Astrocyte of the cerebellum (primary cell): ENCODE measurements around the gene BTC.
"Not testable (repeated sequence)": the region's sequence is repeated elsewhere in the genome, so short reads cannot be mapped to it uniquely, and the experiment has no call there.

Experiments
- DNase-seq: peaks from one replicate; pipeline ENCODE4 v3.0.0-alpha.2; 2011; ENCODE audit warnings: low read depth
- H3K4me3 ChIP-seq: 2 replicates; pipeline ENCODE4 v1.5.1; 2011; ENCODE audit warnings: mild to moderate bottlenecking, low read depth, low read length, moderate library complexity
- in situ Hi-C: cut with HindIII; loops from 2 replicates; pipeline ENCODE4 v1.10.0; 2017; ENCODE audit warnings: low sequenced_read_pairs
- TF ChIP-seq, protein P1 (sequence below): IDR thresholded peaks from 2 replicates; pipeline ENCODE4 v1.5.1; 2012; ENCODE audit warnings: low read length, low read depth, moderate library complexity, mild to moderate bottlenecking; ENCODE audit errors: missing control alignments

The BTC gene

DNA sequence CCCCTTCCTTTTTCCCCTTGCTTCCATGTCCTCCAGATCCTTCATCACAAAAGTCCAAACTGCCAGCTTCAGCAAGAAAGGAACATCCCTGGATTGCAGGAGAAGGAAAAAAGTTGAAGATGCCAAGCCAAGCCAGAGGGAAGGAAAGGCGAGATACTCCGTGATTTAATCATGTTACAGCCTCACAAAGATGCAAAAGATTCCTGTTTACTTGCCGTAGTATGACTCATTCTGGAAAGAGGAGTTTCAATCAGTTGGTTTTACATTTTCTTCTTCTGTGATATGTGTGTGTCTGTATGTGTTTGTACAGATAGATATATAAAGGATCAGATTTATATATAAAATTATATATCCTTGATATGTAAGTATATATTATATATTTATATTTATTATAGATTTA, 69.3 kb downstream of the BTC start:
- TF ChIP-seq, protein P1, sequence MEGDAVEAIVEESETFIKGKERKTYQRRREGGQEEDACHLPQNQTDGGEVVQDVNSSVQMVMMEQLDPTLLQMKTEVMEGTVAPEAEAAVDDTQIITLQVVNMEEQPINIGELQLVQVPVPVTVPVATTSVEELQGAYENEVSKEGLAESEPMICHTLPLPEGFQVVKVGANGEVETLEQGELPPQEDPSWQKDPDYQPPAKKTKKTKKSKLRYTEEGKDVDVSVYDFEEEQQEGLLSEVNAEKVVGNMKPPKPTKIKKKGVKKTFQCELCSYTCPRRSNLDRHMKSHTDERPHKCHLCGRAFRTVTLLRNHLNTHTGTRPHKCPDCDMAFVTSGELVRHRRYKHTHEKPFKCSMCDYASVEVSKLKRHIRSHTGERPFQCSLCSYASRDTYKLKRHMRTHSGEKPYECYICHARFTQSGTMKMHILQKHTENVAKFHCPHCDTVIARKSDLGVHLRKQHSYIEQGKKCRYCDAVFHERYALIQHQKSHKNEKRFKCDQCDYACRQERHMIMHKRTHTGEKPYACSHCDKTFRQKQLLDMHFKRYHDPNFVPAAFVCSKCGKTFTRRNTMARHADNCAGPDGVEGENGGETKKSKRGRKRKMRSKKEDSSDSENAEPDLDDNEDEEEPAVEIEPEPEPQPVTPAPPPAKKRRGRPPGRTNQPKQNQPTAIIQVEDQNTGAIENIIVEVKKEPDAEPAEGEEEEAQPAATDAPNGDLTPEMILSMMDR: no peak
- no peak for DNase-seq
- H3K4me3 ChIP-seq: no peak overlapping the region
- in situ Hi-C loops: no loop called here

DNA sequence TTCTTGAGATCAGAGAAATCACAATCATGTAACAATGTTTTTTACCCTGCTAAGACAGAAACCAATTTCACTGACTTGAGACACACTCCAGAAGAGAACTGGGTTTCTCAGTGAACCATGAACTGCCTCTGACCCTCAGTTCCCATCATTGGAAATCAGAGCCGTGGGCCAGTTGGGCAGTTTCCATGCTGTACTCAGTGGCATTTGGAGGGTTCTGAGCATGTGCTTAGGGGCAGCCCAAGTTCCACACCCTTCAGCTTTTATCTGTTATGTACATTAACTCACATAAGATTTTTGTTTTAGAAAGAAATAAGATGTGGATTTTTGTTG, 77.9 kb downstream of the BTC start:
- TF ChIP-seq, protein P1: no peak
- in situ Hi-C loops: no loop called here
- DNase-seq: no peak
- no peak overlapping the region for H3K4me3 ChIP-seq

DNA sequence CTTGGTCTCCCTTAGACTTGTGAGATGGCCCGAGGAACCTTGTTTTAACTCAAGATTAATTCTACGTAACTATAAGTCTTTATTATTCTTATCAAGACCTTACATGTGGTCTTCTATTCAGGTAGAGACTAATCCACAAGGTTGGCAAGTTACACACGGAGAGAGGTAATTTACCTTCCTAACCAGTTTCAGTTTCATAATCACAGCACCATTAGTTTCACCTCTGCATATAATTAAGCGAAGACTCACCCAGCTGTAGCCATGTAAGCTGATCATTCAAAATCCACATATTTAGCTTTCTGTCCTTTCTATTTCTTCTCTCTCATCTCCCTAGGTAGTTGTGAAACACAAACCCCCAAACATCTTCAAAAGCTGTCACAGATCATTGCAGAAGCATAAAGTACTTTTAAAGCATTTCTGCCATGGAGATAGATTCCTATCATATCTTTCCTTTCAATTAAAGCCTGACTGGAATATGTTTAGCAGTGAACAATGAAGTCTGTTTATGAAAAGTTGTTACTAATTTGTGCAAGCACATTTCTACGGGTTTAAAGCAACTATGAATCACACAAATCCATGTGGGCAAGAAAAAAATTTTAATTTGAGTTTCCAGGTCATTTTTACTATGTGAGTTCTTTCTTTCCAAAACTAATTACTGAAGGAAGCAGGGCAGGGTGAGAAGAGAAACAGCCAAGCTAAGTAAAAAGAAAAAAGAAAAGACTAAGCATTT, 78.5 kb downstream of the BTC start:
- no peak overlapping the region for H3K4me3 ChIP-seq
- TF ChIP-seq, protein P1: no peak
- in situ Hi-C loops: no loop called here
- no peak for DNase-seq

DNA sequence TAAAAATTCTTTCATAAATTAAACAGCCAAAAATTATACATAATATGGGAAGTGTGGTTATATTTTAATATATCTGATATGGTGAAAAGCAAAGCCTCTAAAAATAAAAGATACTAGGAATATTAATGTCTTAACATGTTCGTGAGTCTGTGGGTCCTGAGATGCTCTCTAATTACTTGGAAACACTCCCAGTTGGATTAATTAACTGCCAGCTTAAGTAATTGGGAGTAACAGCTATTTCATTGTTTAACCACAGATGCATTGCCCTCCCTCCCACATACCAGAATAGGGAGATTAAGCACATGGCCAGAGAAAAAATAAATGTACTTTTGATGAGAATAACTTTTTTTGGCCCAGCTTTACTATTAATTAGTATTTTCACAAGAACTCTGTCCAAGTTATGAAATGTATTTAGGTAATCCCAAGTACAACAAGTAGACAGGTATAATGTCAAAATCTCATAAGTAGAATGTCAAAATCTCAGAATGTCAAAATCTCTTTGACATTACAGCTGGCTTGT, 79.7 kb downstream of the BTC start:
- in situ Hi-C loops: no loop called here
- H3K4me3 ChIP-seq: no peak overlapping the region
- no peak for DNase-seq
- TF ChIP-seq, protein P1: no peak

DNA sequence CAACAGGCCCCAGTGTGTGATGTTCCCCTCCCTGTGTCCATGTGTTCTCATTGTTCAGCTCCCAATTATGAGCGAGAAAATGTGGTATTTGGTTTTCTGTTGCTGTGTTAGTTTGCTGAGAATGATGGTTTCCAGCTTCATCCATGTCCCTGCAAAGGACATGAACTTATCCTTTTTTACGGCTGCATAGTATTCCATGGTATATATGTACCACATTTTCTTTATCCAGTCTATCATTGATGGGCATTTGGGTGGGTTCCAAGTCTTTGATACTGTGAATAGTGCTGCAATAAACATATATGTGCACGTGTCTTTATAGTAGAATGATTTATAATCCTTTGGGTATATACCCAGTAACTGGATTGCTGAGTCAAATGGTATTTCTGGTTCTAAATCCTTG, 86.2 kb downstream of the BTC start:
- H3K4me3 ChIP-seq, in situ Hi-C loops: not testable (repeated sequence)

More for the DNA sequence above, 86.2 kb downstream of the BTC start:
- DNase-seq: not testable (repeated sequence)
